ENCODE data around the gene FCHO2.

FCHO2 gene

GRCh38 chr5:73122875-73123810, 167.3 kb downstream of the FCHO2 start:
- WGBS: 75% methylated on average over 19 of the region's 19 CpGs
- Histone ChIP-seq H3K9ac (ENCODE audit: low read depth, low read length) (no peak overlapping the region), H3K4me1 (ENCODE audit: insufficient read depth, low read length) (peaks cover 3% of the 10 kb centered on the region; the same call in 1 of the 2 replicates), H3K27me3 (ENCODE audit: insufficient read depth, low read length) (peaks cover 52% of the 10 kb centered on the region), H3K4me3 (ENCODE audit: low read length) (no peak overlapping the region), H3K27ac (ENCODE audit: low read depth, low read length) (no peak overlapping the region), H3K9me3 (ENCODE audit: insufficient read depth, low read depth, low read length) (no peaks in the 10 kb centered on the region), H3K36me3 (ENCODE audit: insufficient read depth, low read length) (no peaks in the 10 kb centered on the region)

GRCh38 chr5:73125289-73125688, 169.4 kb downstream of the FCHO2 start:
- Histone ChIP-seq H3K9me3 (ENCODE audit: insufficient read depth, low read depth, low read length) (no peaks in the 10 kb centered on the region), H3K9ac (ENCODE audit: low read depth, low read length) (no peak overlapping the region), H3K27me3 (ENCODE audit: insufficient read depth, low read length) (peaks cover 31% of the 10 kb centered on the region), H3K27ac (ENCODE audit: low read depth, low read length) (no peak overlapping the region), H3K36me3 (ENCODE audit: insufficient read depth, low read length) (no peaks in the 10 kb centered on the region), H3K4me3 (ENCODE audit: low read length) (no peak overlapping the region), H3K4me1 (ENCODE audit: insufficient read depth, low read length) (peaks cover 3% of the 10 kb centered on the region; the same call in 1 of the 2 replicates)
- 91% methylated on average over 4 of the region's 4 CpGs for WGBS

GRCh38 chr5:73126381-73126780, 170.5 kb downstream of the FCHO2 start:
- Histone ChIP-seq H3K9ac (ENCODE audit: low read depth, low read length) (no peak overlapping the region), H3K36me3 (ENCODE audit: insufficient read depth, low read length) (no peaks in the 10 kb centered on the region), H3K4me3 (ENCODE audit: low read length) (no peak overlapping the region), H3K27me3 (ENCODE audit: insufficient read depth, low read length) (peaks cover 21% of the 10 kb centered on the region), H3K4me1 (ENCODE audit: insufficient read depth, low read length) (peaks cover 11% of the 10 kb centered on the region), H3K27ac (ENCODE audit: low read depth, low read length) (no peak overlapping the region), H3K9me3 (ENCODE audit: insufficient read depth, low read depth, low read length) (no peaks in the 10 kb centered on the region)
- 84% methylated on average over 4 of the region's 4 CpGs for WGBS

GRCh38 chr5:73126957-73127356, 171.1 kb downstream of the FCHO2 start:
- no peak overlapping the region for H3K27ac ChIP-seq (ENCODE audit: low read depth, low read length)
- 91% methylated on average over 1 of the region's 1 CpG for WGBS
- H3K27me3 ChIP-seq (ENCODE audit: insufficient read depth, low read length): peaks cover 15% of the 10 kb centered on the region
- no peaks in the 10 kb centered on the region for H3K36me3 ChIP-seq (ENCODE audit: insufficient read depth, low read length)
- H3K9me3 ChIP-seq (ENCODE audit: insufficient read depth, low read depth, low read length): no peaks in the 10 kb centered on the region
- H3K4me1 ChIP-seq (ENCODE audit: insufficient read depth, low read length): peaks cover 12% of the 10 kb centered on the region
- no peak overlapping the region for H3K4me3 ChIP-seq (ENCODE audit: low read length)
- no peak overlapping the region for H3K9ac ChIP-seq (ENCODE audit: low read depth, low read length)

GRCh38 chr5:73129143-73129542, 173.3 kb downstream of the FCHO2 start:
- no peak overlapping the region for H3K27ac ChIP-seq (ENCODE audit: low read depth, low read length)
- no peaks in the 10 kb centered on the region for H3K27me3 ChIP-seq (ENCODE audit: insufficient read depth, low read length)
- WGBS: 91% methylated on average over 5 of the region's 5 CpGs
- no peaks in the 10 kb centered on the region for H3K36me3 ChIP-seq (ENCODE audit: insufficient read depth, low read length)
- H3K9me3 ChIP-seq (ENCODE audit: insufficient read depth, low read depth, low read length): no peaks in the 10 kb centered on the region
- no peak overlapping the region for H3K9ac ChIP-seq (ENCODE audit: low read depth, low read length)
- H3K4me3 ChIP-seq (ENCODE audit: low read length): no peak overlapping the region
- peaks cover 10% of the 10 kb centered on the region; the same call in 1 of the 2 replicates for H3K4me1 ChIP-seq (ENCODE audit: insufficient read depth, low read length)

- WGBS: 71% methylated on average over 1 of the region's 1 CpG
Observed at GRCh38 chr5:73130811-73131210, 175.0 kb downstream of the FCHO2 start.

GRCh38 chr5:73131711-73132425, 176.0 kb downstream of the FCHO2 start:
- 85% methylated on average over 2 of the region's 3 CpGs for WGBS
- no peaks in the 10 kb centered on the region for H3K27me3 ChIP-seq (ENCODE audit: insufficient read depth, low read length)
- H3K27ac ChIP-seq (ENCODE audit: low read depth, low read length): no peak overlapping the region

More at GRCh38 chr5:73130811-73131210, 175.0 kb downstream of the FCHO2 start:
- no peaks in the 10 kb centered on the region for H3K9me3 ChIP-seq (ENCODE audit: insufficient read depth, low read depth, low read length)
- no peaks in the 10 kb centered on the region for H3K36me3 ChIP-seq (ENCODE audit: insufficient read depth, low read length)
- peaks cover 12% of the 10 kb centered on the region; the same call in 1 of the 2 replicates for H3K4me1 ChIP-seq (ENCODE audit: insufficient read depth, low read length)
- H3K4me3 ChIP-seq (ENCODE audit: low read length): no peak overlapping the region
- no peak overlapping the region for H3K27ac ChIP-seq (ENCODE audit: low read depth, low read length)
- H3K27me3 ChIP-seq (ENCODE audit: insufficient read depth, low read length): no peaks in the 10 kb centered on the region
- no peak overlapping the region for H3K9ac ChIP-seq (ENCODE audit: low read depth, low read length)

GRCh38 chr5:73132759-73133158, 176.9 kb downstream of the FCHO2 start:
- Histone ChIP-seq H3K27me3 (ENCODE audit: insufficient read depth, low read length) (no peaks in the 10 kb centered on the region), H3K4me3 (ENCODE audit: low read length) (no peak overlapping the region), H3K4me1 (ENCODE audit: insufficient read depth, low read length) (peaks cover 19% of the 10 kb centered on the region), H3K36me3 (ENCODE audit: insufficient read depth, low read length) (no peaks in the 10 kb centered on the region), H3K9me3 (ENCODE audit: insufficient read depth, low read depth, low read length) (no peaks in the 10 kb centered on the region), H3K9ac (ENCODE audit: low read depth, low read length) (no peak overlapping the region), H3K27ac (ENCODE audit: low read depth, low read length) (no peak overlapping the region)
- 79% methylated on average over 1 of the region's 2 CpGs for WGBS

More at GRCh38 chr5:73131711-73132425, 176.0 kb downstream of the FCHO2 start:
- Histone ChIP-seq H3K4me3 (ENCODE audit: low read length) (no peak overlapping the region), H3K4me1 (ENCODE audit: insufficient read depth, low read length) (peaks cover 19% of the 10 kb centered on the region), H3K36me3 (ENCODE audit: insufficient read depth, low read length) (no peaks in the 10 kb centered on the region), H3K9me3 (ENCODE audit: insufficient read depth, low read depth, low read length) (no peaks in the 10 kb centered on the region), H3K9ac (ENCODE audit: low read depth, low read length) (no peak overlapping the region)

GRCh38 chr5:73135021-73135420, 179.2 kb downstream of the FCHO2 start:
- H3K27ac ChIP-seq (ENCODE audit: low read depth, low read length): no peak overlapping the region
- H3K9ac ChIP-seq (ENCODE audit: low read depth, low read length): no peak overlapping the region
- H3K36me3 ChIP-seq (ENCODE audit: insufficient read depth, low read length): no peaks in the 10 kb centered on the region
- 96% methylated on average over 3 of the region's 3 CpGs for WGBS
- no peak overlapping the region for H3K4me3 ChIP-seq (ENCODE audit: low read length)
- H3K4me1 ChIP-seq (ENCODE audit: insufficient read depth, low read length): peaks cover 19% of the 10 kb centered on the region
- H3K9me3 ChIP-seq (ENCODE audit: insufficient read depth, low read depth, low read length): no peaks in the 10 kb centered on the region
- no peaks in the 10 kb centered on the region for H3K27me3 ChIP-seq (ENCODE audit: insufficient read depth, low read length)

GRCh38 chr5:73135429-73136054, 179.7 kb downstream of the FCHO2 start:
- WGBS: 79% methylated on average over 6 of the region's 6 CpGs
- Histone ChIP-seq H3K9ac (ENCODE audit: low read depth, low read length) (no peak overlapping the region), H3K27ac (ENCODE audit: low read depth, low read length) (no peak overlapping the region), H3K4me3 (ENCODE audit: low read length) (no peak overlapping the region), H3K36me3 (ENCODE audit: insufficient read depth, low read length) (no peaks in the 10 kb centered on the region), H3K4me1 (ENCODE audit: insufficient read depth, low read length) (peaks cover 19% of the 10 kb centered on the region), H3K9me3 (ENCODE audit: insufficient read depth, low read depth, low read length) (no peaks in the 10 kb centered on the region), H3K27me3 (ENCODE audit: insufficient read depth, low read length) (no peaks in the 10 kb centered on the region)
